GM12878 (cell line): ENCODE data around the gene PDE1C. TPM values are rescaled to one million over a fixed set of nuclear protein-coding genes. Genes with fewer than 3 reads are reported as not detected.

Source experiments
- ATAC-seq: fragments of 200-7000 bp; cut with Tn5 transposase; 3 replicates; pipeline ENCODE4 v1.9.1; 2020; ENCODE audit warnings: mild to moderate bottlenecking, moderate library complexity
- BruUV-seq: library from RNA; stranded (reverse); fragments of 400-500 nt; replicated peaks from 2 replicates; lab custom pipeline; 2021; lab: Mats Ljungman, UMichigan
- CTCF ChIA-PET: fragments of 300-600 bp; sonication (Branson Sonifier 250); formaldehyde crosslinking; extraction: SDS; loops from one replicate; lab custom pipeline; 2021; ENCODE audit warnings: inconsistent platforms; lab: Yijun Ruan, JAX
- POLR2A ChIA-PET: fragments of 350-600 bp; formaldehyde crosslinking; extraction: SDS; loops from one replicate; lab custom pipeline; 2021; ENCODE audit warnings: inconsistent platforms; lab: Charles Lee
- RAD21 ChIA-PET: fragments of 300-600 bp; sonication (Branson Sonifier 250); formaldehyde crosslinking; loops from one replicate; lab custom pipeline; 2023; ENCODE audit warnings: antibody characterized with exemption; ENCODE audit not compliant: unreplicated experiment; lab: Charles Lee
- SMC1A ChIA-PET: fragments of 300-600 bp; sonication (Branson Sonifier 250); formaldehyde crosslinking; loops from one replicate; lab custom pipeline; 2023; ENCODE audit not compliant: unreplicated experiment, uncharacterized antibody; lab: Charles Lee
- DNase-seq: peaks from one replicate; pipeline ENCODE4 v3.0.0-alpha.2; 2011; ENCODE audit warnings: low read depth, low spot score
- FAIRE-seq: peaks from 3 replicates; lab custom pipeline; 2011; peaks lifted over from hg19 to GRCh38; lab: Jason Lieb, UNC
- H2AFZ ChIP-seq: 2 replicates; pipeline ENCODE4 v1.6.0; 2011; ENCODE audit warnings: low read depth, low read length, control low read depth; ENCODE audit not compliant: control insufficient read depth
- H3K27ac ChIP-seq: 2 replicates; pipeline ENCODE4 v1.5.1; 2011; ENCODE audit warnings: control low read depth; ENCODE audit not compliant: control insufficient read depth, insufficient read depth
- H3K27me3 ChIP-seq, 2 experiments: replicated peaks in 1 of 2; 2 replicates each; pipeline versions ENCODE4 v1.6.0 to v1.6.1; 2011; ENCODE audit warnings: low read length in 1 of 2; ENCODE audit not compliant: control insufficient read depth in 2 of 2, insufficient read depth in 2 of 2
- H3K36me3 ChIP-seq, 2 experiments: 2 replicates each; pipeline ENCODE4 v1.5.1; 2011; ENCODE audit warnings: low read length in 1 of 2; ENCODE audit not compliant: control insufficient read depth in 2 of 2, insufficient read depth in 2 of 2
- H3K4me1 ChIP-seq: 2 replicates; pipeline ENCODE4 v1.6.1; 2011; ENCODE audit warnings: mild to moderate bottlenecking, low read length, moderate library complexity, mixed read lengths; ENCODE audit not compliant: control insufficient read depth, insufficient read depth
- H3K4me2 ChIP-seq: 2 replicates; pipeline ENCODE4 v1.6.0; 2011; ENCODE audit warnings: control low read depth; ENCODE audit not compliant: control insufficient read depth, insufficient read depth
- H3K4me3 ChIP-seq: fragments of 200-600 bp; sonication (generic); 2 replicates; pipeline ENCODE4 v1.5.1; 2016
- H3K79me2 ChIP-seq: 2 replicates; pipeline ENCODE4 v1.6.0; 2011; ENCODE audit warnings: low read length; ENCODE audit not compliant: control insufficient read depth, insufficient read depth
- H3K9ac ChIP-seq: 2 replicates; pipeline ENCODE4 v1.8.0; 2011; ENCODE audit warnings: low read length, control low read depth, mixed read lengths; ENCODE audit not compliant: control insufficient read depth, insufficient read depth
- H3K9me3 ChIP-seq: replicated peaks from 3 replicates; pipeline ENCODE4 v1.5.1; 2011; ENCODE audit warnings: mild to moderate bottlenecking, low read length; ENCODE audit not compliant: control insufficient read depth, insufficient read depth
- H4K20me1 ChIP-seq: 2 replicates; pipeline ENCODE4 v1.6.0; 2011; ENCODE audit not compliant: control insufficient read depth, insufficient read depth
- BRCA1 ChIP-seq: IDR thresholded peaks from 2 replicates; pipeline ENCODE4 v1.6.1; 2011; ENCODE audit warnings: low read depth, low read length, improper control_type of control experiment
- HDAC6 ChIP-seq: fragments of 200-600 bp; sonication (generic); IDR thresholded peaks from one replicate; pipeline ENCODE4 v1.8.0; 2017; ENCODE audit warnings: antibody characterized with exemption; ENCODE audit not compliant: unreplicated experiment
- RB1 ChIP-seq: fragments of 450-650 bp; formaldehyde crosslinking; IDR thresholded peaks from 2 replicates; pipeline ENCODE4 v1.6.1; 2017; ENCODE audit warnings: mild to moderate bottlenecking, borderline replicate concordance
- RUNX3 ChIP-seq: IDR thresholded peaks from 2 replicates; pipeline ENCODE4 v1.6.1; 2012; ENCODE audit warnings: low read length, inconsistent platforms
- TBL1XR1 ChIP-seq: IDR thresholded peaks from 2 replicates; pipeline ENCODE4 v1.6.1; 2012; ENCODE audit warnings: low read depth, low read length, improper control_type of control experiment
- TCF7 ChIP-seq: IDR thresholded peaks from 2 replicates; pipeline ENCODE4 v1.6.1; 2014; ENCODE audit warnings: antibody characterized with exemption, borderline replicate concordance
- ZBTB11 ChIP-seq: fragments of 450-650 bp; formaldehyde crosslinking; IDR thresholded peaks from 2 replicates; pipeline ENCODE4 v1.5.0; 2022; ENCODE audit warnings: mild to moderate bottlenecking, missing genetic modification characterization
- ZZZ3 ChIP-seq: IDR thresholded peaks from 2 replicates; pipeline ENCODE4 v1.6.1; 2011; ENCODE audit warnings: low read depth; ENCODE audit not compliant: control insufficient read depth, insufficient read length
- WGBS: methylation state at CpG from one replicate; pipeline ENCODE4 v1.1.6; 2016; ENCODE audit warnings: low lambda C conversion rate; ENCODE audit not compliant: insufficient replicate concordance, insufficient coverage; ENCODE audit errors: missing lambda C conversion rate; 5-methylcytosine and 5-hydroxymethylcytosine counted together
- in situ Hi-C: fragments of 300-500 bp; cut with MboI; formaldehyde crosslinking; loops from 9 replicates; pipeline ENCODE4 v1.14.3; 2018; ENCODE audit warnings: mixed read lengths
- intact Hi-C: fragments of 100-400 bp; cut with micrococcal nuclease; formaldehyde crosslinking; loops from one replicate; pipeline ENCODE4 v1.14.2; 2022; ENCODE audit not compliant: unreplicated experiment
- polyA plus RNA-seq, 11 experiments: library from polyadenylated mRNA; depleted of rRNA in 4 of 11; unstranded in 6 of 11; stranded (reverse) in 5 of 11; fragments of >200 nt; fragmentation: Nextera tagmentation in 4 of 11; fragmentation: Illumina TruSeq in 1 of 11; extraction: Ambion mirVana in 4 of 11; extraction: Trizol in 1 of 11; gene quantifications; 1 replicate in 1 of 11; 2 replicates in 10 of 11; pipeline versions ENCODE4 v1.2.1 to v1.2.3, GENCODE V29; 2011 to 2016; ENCODE audit warnings: inconsistent platforms in 2 of 11, missing spikeins in 2 of 11, low read depth in 1 of 11
- total RNA-seq, 4 experiments: library from RNA; depleted of rRNA in 3 of 4; stranded (reverse); fragments of >200 nt in 3 of 4; fragmentation: Illumina TruSeq in 1 of 4; extraction: Trizol in 1 of 4; gene quantifications; 2 replicates each; pipeline versions ENCODE4 v1.2.1 to v1.2.3, GENCODE V29; 2013 to 2021
- TF ChIP-seq, protein P1 (sequence below): fragments of 450-650 bp; IDR thresholded peaks from 2 replicates; pipeline ENCODE4 v1.6.1; 2018; ENCODE audit warnings: borderline replicate concordance, mild to moderate bottlenecking; ENCODE audit not compliant: partially characterized antibody

PDE1C gene
- total and polyA plus RNA-seq, 10 of the 15 experiments (the other 5 are each of a cell fraction or from before 2014, with no cell fraction given) = 0.29 to 2.3 (median 0.70) TPM

DNA sequence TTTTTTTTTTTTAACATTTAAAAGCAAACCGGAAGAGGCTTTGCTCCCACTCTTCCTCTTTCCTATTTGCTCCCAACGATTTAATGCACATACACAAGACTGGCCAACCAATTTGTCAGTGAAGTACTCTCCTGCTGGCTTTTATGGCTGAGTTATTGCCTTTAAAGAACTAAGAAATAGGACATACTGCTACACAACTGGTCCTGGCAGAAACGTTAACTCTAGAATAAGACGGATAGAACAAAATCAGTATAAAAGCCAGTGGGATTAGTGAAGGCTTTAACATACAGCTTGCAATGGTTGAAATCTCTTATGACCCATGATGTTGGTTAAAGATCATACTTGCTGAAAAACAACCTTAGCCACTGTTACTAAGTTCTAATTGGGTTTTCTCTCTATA lies 47.2 kb downstream of the PDE1C start:
- RAD21 ChIA-PET = no interaction called here
- no peak for ATAC-seq
- SMC1A ChIA-PET = no interaction called here
- H3K9ac ChIP-seq = no peak overlapping the region
- no peak overlapping the region for H2AFZ ChIP-seq
- no peaks in the 10 kb centered on the region for H3K4me1 ChIP-seq
- no peaks in the 10 kb centered on the region; the same call in 2 of the 3 replicates for H3K9me3 ChIP-seq
- H3K79me2 ChIP-seq = no peaks in the 10 kb centered on the region
- no peaks in the 10 kb centered on the region for H4K20me1 ChIP-seq
- 38% methylated on average over 4 of the region's 4 CpGs for WGBS
- no TSS peak for BruUV-seq
- H3K4me3 ChIP-seq = no peak overlapping the region
- H3K36me3 ChIP-seq = no peaks in the 10 kb centered on the region
- FAIRE-seq = no peak
- no peak overlapping the region for H3K27ac ChIP-seq
- no peak for TF ChIP-seq TCF7
- POLR2A ChIA-PET = no interaction called here
- intact Hi-C loops = loop anchor here (5.0 kb wide), 1 partner anchor 1014 kb away; no protein-coding TSS in a partner anchor
- no peak overlapping the region for H3K4me2 ChIP-seq
- in situ Hi-C loops = no loop called here
- DNase-seq = no peak
- CTCF ChIA-PET = no interaction called here
- H3K27me3 ChIP-seq = no peaks in the 10 kb centered on the region

- 13% methylated on average over 2 of the region's 2 CpGs for WGBS
- CTCF ChIA-PET = no interaction called here
- no peak for FAIRE-seq
- Histone ChIP-seq H3K27me3 (no peaks in the 10 kb centered on the region), H3K27ac (no peak overlapping the region), H3K79me2 (no peaks in the 10 kb centered on the region)
- TF ChIP-seq, protein P1, sequence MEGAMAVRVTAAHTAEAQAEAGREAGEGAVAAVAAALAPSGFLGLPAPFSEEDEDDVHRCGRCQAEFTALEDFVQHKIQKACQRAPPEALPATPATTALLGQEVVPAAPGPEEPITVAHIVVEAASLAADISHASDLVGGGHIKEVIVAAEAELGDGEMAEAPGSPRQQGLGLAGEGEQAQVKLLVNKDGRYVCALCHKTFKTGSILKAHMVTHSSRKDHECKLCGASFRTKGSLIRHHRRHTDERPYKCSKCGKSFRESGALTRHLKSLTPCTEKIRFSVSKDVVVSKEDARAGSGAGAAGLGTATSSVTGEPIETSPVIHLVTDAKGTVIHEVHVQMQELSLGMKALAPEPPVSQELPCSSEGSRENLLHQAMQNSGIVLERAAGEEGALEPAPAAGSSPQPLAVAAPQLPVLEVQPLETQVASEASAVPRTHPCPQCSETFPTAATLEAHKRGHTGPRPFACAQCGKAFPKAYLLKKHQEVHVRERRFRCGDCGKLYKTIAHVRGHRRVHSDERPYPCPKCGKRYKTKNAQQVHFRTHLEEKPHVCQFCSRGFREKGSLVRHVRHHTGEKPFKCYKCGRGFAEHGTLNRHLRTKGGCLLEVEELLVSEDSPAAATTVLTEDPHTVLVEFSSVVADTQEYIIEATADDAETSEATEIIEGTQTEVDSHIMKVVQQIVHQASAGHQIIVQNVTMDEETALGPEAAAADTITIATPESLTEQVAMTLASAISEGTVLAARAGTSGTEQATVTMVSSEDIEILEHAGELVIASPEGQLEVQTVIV = no peak
- TF ChIP-seq HDAC6 (no peak), RB1 (no peak), ZBTB11 (CRISPR knock-in tag) (no peak), RUNX3 (no peak), BRCA1 (no peak), TBL1XR1 (no peak), ZZZ3 (no peak)
- TF ChIP-seq, all 136 proteins: peak for 0
- no TSS peak for BruUV-seq
- H3K36me3 ChIP-seq = no peaks in the 10 kb centered on the region
- no peak overlapping the region for H2AFZ ChIP-seq
- ATAC-seq = no peak
- no peaks in the 10 kb centered on the region; the same call in 2 of the 3 replicates for H3K9me3 ChIP-seq
- H3K4me2 ChIP-seq = no peak overlapping the region
- H3K4me3 ChIP-seq = no peak overlapping the region
- ChIA-PET SMC1A (no interaction called here), RAD21 (no interaction called here), POLR2A (no interaction called here)
- no peak overlapping the region for H3K9ac ChIP-seq
- no peaks in the 10 kb centered on the region for H4K20me1 ChIP-seq
- in situ Hi-C loops (no loop called here), intact Hi-C loops (loop anchor here (5.0 kb wide), 1 partner anchor 1017 kb away; no protein-coding TSS in a partner anchor)
- H3K4me1 ChIP-seq = no peaks in the 10 kb centered on the region
- no peak for DNase-seq
These were observed 49.6 kb downstream of the PDE1C start for GRCh38 chr7:32020551-32021159.
